GM23338 (cell line): Measurements from ENCODE around the gene CYTIP. TPM values are rescaled to one million over a fixed set of nuclear protein-coding genes. Genes with fewer than 3 reads are reported as not detected.

ENCODE experiments used
- ATAC-seq: fragments of 200-7000 bp; cut with Tn5 transposase; 3 replicates; pipeline ENCODE4 v1.9.1; 2020
- DNase-seq: peaks from one replicate; pipeline ENCODE4 v3.0.0-alpha.2; 2015; ENCODE audit warnings: low spot score
- H2AFZ ChIP-seq: fragments of 200-600 bp; sonication (generic); 2 replicates; pipeline ENCODE4 v1.8.0; 2016; ENCODE audit warnings: antibody characterized with exemption, mild to moderate bottlenecking, moderate library complexity
- H3F3A ChIP-seq: fragments of 200-600 bp; sonication (generic); replicated peaks from 2 replicates; pipeline ENCODE4 v1.8.0; 2017; ENCODE audit warnings: antibody characterized with exemption, mixed run types, low read depth
- H3K27ac ChIP-seq: fragments of 200-600 bp; sonication (generic); 2 replicates; pipeline ENCODE4 v1.6.1; 2016; ENCODE audit warnings: low read depth
- H3K27me3 ChIP-seq: fragments of 200-600 bp; sonication (generic); 2 replicates; pipeline ENCODE4 v1.8.0; 2016; ENCODE audit warnings: mild to moderate bottlenecking, mixed run types, moderate library complexity; ENCODE audit not compliant: insufficient read depth
- H3K36me3 ChIP-seq: fragments of 200-600 bp; sonication (generic); 2 replicates; pipeline ENCODE4 v1.8.0; 2016; ENCODE audit warnings: mild to moderate bottlenecking; ENCODE audit not compliant: insufficient read depth
- H3K4me1 ChIP-seq: fragments of 200-600 bp; sonication (generic); 2 replicates; pipeline ENCODE4 v1.8.0; 2016; ENCODE audit warnings: mild to moderate bottlenecking, moderate library complexity; ENCODE audit not compliant: insufficient read depth
- H3K4me2 ChIP-seq: fragments of 200-600 bp; sonication (generic); 2 replicates; pipeline ENCODE4 v1.7.1; 2017; ENCODE audit warnings: mixed run types
- H3K4me3 ChIP-seq: fragments of 200-600 bp; sonication (generic); 2 replicates; pipeline ENCODE4 v1.6.1; 2016; ENCODE audit warnings: mixed run types
- H3K79me2 ChIP-seq: fragments of 200-600 bp; sonication (generic); replicated peaks from 2 replicates; pipeline ENCODE4 v1.8.0; 2017; ENCODE audit warnings: mild to moderate bottlenecking; ENCODE audit not compliant: insufficient read depth
- H3K9me2 ChIP-seq: fragments of 200-600 bp; sonication (generic); 2 replicates; pipeline ENCODE4 v1.8.0; 2017; ENCODE audit not compliant: insufficient read depth
- H4K20me1 ChIP-seq: fragments of 200-600 bp; sonication (generic); replicated peaks from 2 replicates; pipeline ENCODE4 v1.8.0; 2017; ENCODE audit warnings: mild to moderate bottlenecking; ENCODE audit not compliant: insufficient read depth
- H3K27ac Mint-ChIP-seq: 2 replicates; pipeline ENCODE4 v1.8.0; 2020; ENCODE audit warnings: inconsistent platforms, mild to moderate bottlenecking, moderate library complexity, mixed read lengths
- H3K27me3 Mint-ChIP-seq: 3 replicates; pipeline ENCODE4 v1.8.0; 2022; ENCODE audit warnings: low read depth, mild to moderate bottlenecking, moderate library complexity, mixed read lengths, inconsistent platforms; ENCODE audit not compliant: insufficient read depth, poor library complexity
- H3K36me3 Mint-ChIP-seq: 3 replicates; pipeline ENCODE4 v1.8.0; 2021; ENCODE audit warnings: low read depth, mild to moderate bottlenecking, inconsistent platforms, moderate library complexity, mixed read lengths
- H3K4me1 Mint-ChIP-seq: 3 replicates; pipeline ENCODE4 v1.8.0; 2020; ENCODE audit warnings: mild to moderate bottlenecking, inconsistent platforms, mixed read lengths
- H3K4me3 Mint-ChIP-seq: 3 replicates; pipeline ENCODE4 v1.8.0; 2021; ENCODE audit warnings: moderate library complexity, mild to moderate bottlenecking, inconsistent platforms, mixed read lengths
- H3K9me3 Mint-ChIP-seq: 3 replicates; pipeline ENCODE4 v1.8.0; 2020; ENCODE audit warnings: moderate library complexity, mild to moderate bottlenecking, inconsistent platforms, mixed read lengths
- CREB1 ChIP-seq: fragments of 250-450 bp; sonication (Bioruptor Pico); IDR thresholded peaks from 2 replicates; pipeline ENCODE4 v1.5.0; 2020; ENCODE audit warnings: low read depth, mild to moderate bottlenecking, moderate library complexity
- CTCF ChIP-seq, 2 experiments: fragments of 200-600 bp in 1 of 2; sonication (generic) in 1 of 2; conservative IDR thresholded peaks; 2 replicates each; pipeline versions ENCODE4 v1.5.1 to v1.6.1; 2016 to 2017; ENCODE audit warnings: antibody characterized with exemption in 2 of 2, low read depth in 2 of 2, mild to moderate bottlenecking in 2 of 2, moderate library complexity in 1 of 2
- ETS1 ChIP-seq: IDR thresholded peaks from 2 replicates; pipeline ENCODE4 v1.6.1; 2016; ENCODE audit warnings: antibody characterized with exemption
- EZH2 ChIP-seq: fragments of 200-600 bp; sonication (generic); IDR thresholded peaks from one replicate; pipeline ENCODE4 v1.8.0; 2017; ENCODE audit warnings: antibody characterized with exemption, mild to moderate bottlenecking, low read depth; ENCODE audit not compliant: unreplicated experiment
- EZH2phosphoT487 ChIP-seq: fragments of 200-600 bp; sonication (generic); IDR thresholded peaks from one replicate; pipeline ENCODE4 v1.8.1; 2018; ENCODE audit warnings: antibody characterized with exemption; ENCODE audit not compliant: unreplicated experiment
- JUNB ChIP-seq: IDR thresholded peaks from one replicate; pipeline ENCODE4 v1.6.1; 2016; ENCODE audit warnings: antibody characterized with exemption; ENCODE audit not compliant: unreplicated experiment
- POLR2AphosphoS5 ChIP-seq: IDR thresholded peaks from 2 replicates; pipeline ENCODE4 v1.6.1; 2016; ENCODE audit warnings: antibody characterized with exemption, low read depth
- REST ChIP-seq: IDR thresholded peaks from one replicate; pipeline ENCODE4 v1.6.1; 2018; ENCODE audit warnings: antibody characterized with exemption; ENCODE audit not compliant: unreplicated experiment
- STAT1 ChIP-seq: IDR thresholded peaks from one replicate; pipeline ENCODE4 v1.6.1; 2016; ENCODE audit warnings: antibody characterized with exemption; ENCODE audit not compliant: unreplicated experiment
- ZNF114 ChIP-seq: fragments of 250-450 bp; sonication (Bioruptor Pico); IDR thresholded peaks from 2 replicates; pipeline ENCODE4 v1.5.0; 2020; ENCODE audit warnings: mild to moderate bottlenecking, moderate library complexity
- polyA plus RNA-seq: library from polyadenylated mRNA; unstranded; fragments of >200 nt; fragmentation: Nextera tagmentation; extraction: Ambion mirVana; gene quantifications from 2 replicates; pipeline ENCODE4 v1.2.1, GENCODE V29; 2016
- total RNA-seq: library from RNA; depleted of rRNA; stranded (reverse); fragments of >200 nt; shearing (Covaris generic); gene quantifications from 2 replicates; pipeline ENCODE4 v1.2.3, GENCODE V29; 2014

Gene CYTIP
- total and polyA plus RNA-seq, 2 experiments from 2014 or later, result not detected

DNA sequence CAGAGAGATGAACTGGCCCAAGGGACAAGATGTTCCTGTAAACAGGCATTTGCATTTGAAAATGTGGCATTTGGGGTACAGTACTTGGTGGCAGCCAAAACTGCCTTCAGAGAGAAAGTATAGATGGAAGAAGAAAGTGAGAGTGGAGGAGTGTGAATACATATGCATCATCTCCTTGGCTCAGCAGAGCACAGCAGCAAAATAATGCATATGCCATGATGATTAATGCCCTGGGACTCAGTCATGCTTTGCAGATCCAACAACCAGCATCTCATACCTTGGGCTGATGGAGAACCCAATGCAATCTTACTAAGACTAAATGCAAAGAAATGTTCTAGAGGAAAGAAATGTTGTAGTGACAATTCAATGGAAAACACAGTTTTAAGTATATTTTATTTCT lies 29.7 kb upstream of the CYTIP start (continued):
- no peak for TF ChIP-seq REST
- no peak for TF ChIP-seq JUNB
- TF ChIP-seq CTCF (conservative IDR thresholded peaks at IDR 0.05; ENCODE audit: low read depth in 2 of 2), result no peak

DNA sequence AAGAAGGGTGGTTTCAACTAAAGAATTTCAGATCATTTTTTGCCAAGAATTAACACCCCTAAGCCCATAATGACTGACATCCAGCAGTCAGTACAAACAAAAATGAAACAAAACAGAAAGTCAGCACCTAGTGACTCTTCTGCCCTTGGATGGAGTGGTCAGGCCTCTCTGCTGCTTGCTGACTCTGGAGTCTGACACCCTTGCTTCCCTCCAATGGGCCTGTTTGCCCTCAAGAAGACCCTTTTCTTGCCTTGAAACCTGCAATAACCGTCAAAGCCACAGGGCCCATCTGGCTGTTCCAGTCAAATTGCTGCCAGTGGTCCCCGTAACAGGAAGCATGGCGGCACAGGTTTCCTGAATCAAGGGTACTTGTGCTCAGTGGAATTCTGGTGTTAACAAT lies 27.2 kb upstream of the CYTIP start:
- ATAC-seq (no peak), DNase-seq (no peak)
- Histone ChIP-seq H3K4me1 (no peaks in the 10 kb centered on the region), H3K36me3 (no peaks in the 10 kb centered on the region), H3F3A (no peaks in the 10 kb centered on the region), H3K79me2 (no peaks in the 10 kb centered on the region), H3K27me3 (no peaks in the 10 kb centered on the region), H3K4me2 (no peak overlapping the region), H2AFZ (no peak overlapping the region), H3K4me3 (no peak overlapping the region), H4K20me1 (no peaks in the 10 kb centered on the region), H3K9me2 (no peaks in the 10 kb centered on the region; the same call in 1 of the 2 replicates), H3K27ac (no peak overlapping the region)
- Mint-ChIP-seq H3K4me1 (no peaks in the 10 kb centered on the region), H3K36me3 (no peaks in the 10 kb centered on the region), H3K9me3 (no peaks in the 10 kb centered on the region), H3K27me3 (peaks cover 1% of the 10 kb centered on the region), H3K4me3 (no peak overlapping the region), H3K27ac (no peak overlapping the region)
- TF ChIP-seq STAT1 (no peak), POLR2AphosphoS5 (no peak), EZH2phosphoT487 (no peak), REST (no peak), ETS1 (no peak), EZH2 (no peak), CREB1 (no peak), ZNF114 (CRISPR knock-in tag) (no peak)
